CD4-positive, alpha-beta T cell treated with Interleukin-21 for 1 hour (primary cell): Measurements from ENCODE around the gene PRR18.
"Not testable (repeated sequence)": the region's sequence is repeated elsewhere in the genome, so short reads cannot be mapped to it uniquely, and the experiment has no call there.

Experiments
- DNase-seq: peaks from one replicate; pipeline ENCODE4 v3.0.0-alpha.2; 2020

PRR18 gene

GRCh38 chr6:166308033-166308768 lies at the start of gene PRR18:
Gene PRR18 (minus strand): TSS chr6:166308392. CDS start chr6:166308142, 250 bp downstream.
- no peak for DNase-seq

GRCh38 chr6:166355552-166355951 lies 47.4 kb upstream of the PRR18 start:
- DNase-seq, result no peak

- no peak for DNase-seq
Observed at GRCh38 chr6:166354965-166355364, 46.8 kb upstream of the PRR18 start.

GRCh38 chr6:166354143-166354542 lies 46.0 kb upstream of the PRR18 start:
- DNase-seq, result no peak

GRCh38 chr6:166353507-166353906 lies 45.3 kb upstream of the PRR18 start:
- no peak for DNase-seq

GRCh38 chr6:166352923-166353322 lies 44.7 kb upstream of the PRR18 start:
- no peak for DNase-seq

GRCh38 chr6:166351715-166352285 lies 43.6 kb upstream of the PRR18 start:
- DNase-seq, result peak; percentile 6

- no peak for DNase-seq
Observed at GRCh38 chr6:166348305-166348949, 40.2 kb upstream of the PRR18 start.

GRCh38 chr6:166346965-166347364 lies 38.8 kb upstream of the PRR18 start:
- DNase-seq, result no peak

- no peak for DNase-seq
Observed at GRCh38 chr6:166346449-166346848, 38.3 kb upstream of the PRR18 start.

- not testable (repeated sequence) for DNase-seq
Observed at GRCh38 chr6:166345672-166346071, 37.5 kb upstream of the PRR18 start.

GRCh38 chr6:166344921-166345320 lies 36.7 kb upstream of the PRR18 start:
- not testable (repeated sequence) for DNase-seq

- no peak for DNase-seq
Observed at GRCh38 chr6:166344240-166344639, 36.0 kb upstream of the PRR18 start.

- DNase-seq, result peak; percentile 12
Observed at GRCh38 chr6:166343150-166343487, 34.9 kb upstream of the PRR18 start.

- DNase-seq, result peak; percentile 85
Observed at GRCh38 chr6:166342349-166343149, 34.4 kb upstream of the PRR18 start, which contains the start of gene SFT2D1. Gene SFT2D1 (minus strand): TSS chr6:166342545. CDS start chr6:166342481, 64 bp downstream.

- peak; percentile 7 for DNase-seq
Observed at GRCh38 chr6:166341977-166342348, 33.8 kb upstream of the PRR18 start.

GRCh38 chr6:166341464-166341863 lies 33.3 kb upstream of the PRR18 start:
- peak; percentile 40 for DNase-seq

GRCh38 chr6:166338854-166339253 lies 30.7 kb upstream of the PRR18 start:
- no peak for DNase-seq

GRCh38 chr6:166336847-166337246 lies 28.7 kb upstream of the PRR18 start:
- no peak for DNase-seq

- DNase-seq, result no peak
Observed at GRCh38 chr6:166335378-166336302, 27.4 kb upstream of the PRR18 start.

GRCh38 chr6:166334878-166335277 lies 26.7 kb upstream of the PRR18 start:
- no peak for DNase-seq
